GM23338 (cell line): ENCODE data around the gene IRF2BPL. TPM values are rescaled to one million over a fixed set of nuclear protein-coding genes. Genes with fewer than 3 reads are reported as not detected.

ENCODE experiments used
- CREB1 ChIP-seq: fragments of 250-450 bp; sonication (Bioruptor Pico); IDR thresholded peaks from 2 replicates; pipeline ENCODE4 v1.5.0; 2020; ENCODE audit warnings: low read depth, mild to moderate bottlenecking, moderate library complexity
- EZH2 ChIP-seq: fragments of 200-600 bp; sonication (generic); IDR thresholded peaks from one replicate; pipeline ENCODE4 v1.8.0; 2017; ENCODE audit warnings: antibody characterized with exemption, mild to moderate bottlenecking, low read depth; ENCODE audit not compliant: unreplicated experiment
- JUNB ChIP-seq: IDR thresholded peaks from one replicate; pipeline ENCODE4 v1.6.1; 2016; ENCODE audit warnings: antibody characterized with exemption; ENCODE audit not compliant: unreplicated experiment
- NANOG ChIP-seq: IDR thresholded peaks from 2 replicates; pipeline ENCODE4 v1.6.1; 2016; ENCODE audit warnings: antibody characterized with exemption, borderline replicate concordance
- POLR2AphosphoS5 ChIP-seq: IDR thresholded peaks from 2 replicates; pipeline ENCODE4 v1.6.1; 2016; ENCODE audit warnings: antibody characterized with exemption, low read depth
- STAT1 ChIP-seq: IDR thresholded peaks from one replicate; pipeline ENCODE4 v1.6.1; 2016; ENCODE audit warnings: antibody characterized with exemption; ENCODE audit not compliant: unreplicated experiment
- ZNF114 ChIP-seq: fragments of 250-450 bp; sonication (Bioruptor Pico); IDR thresholded peaks from 2 replicates; pipeline ENCODE4 v1.5.0; 2020; ENCODE audit warnings: mild to moderate bottlenecking, moderate library complexity
- ZNF331 ChIP-seq: fragments of 250-450 bp; sonication (Bioruptor Pico); IDR thresholded peaks from 2 replicates; pipeline ENCODE4 v1.5.0; 2020; ENCODE audit warnings: low read depth, mild to moderate bottlenecking, moderate library complexity
- ZNF462 ChIP-seq: fragments of 250-450 bp; sonication (Bioruptor Pico); IDR thresholded peaks from 2 replicates; pipeline ENCODE4 v1.5.0; 2020; ENCODE audit warnings: mild to moderate bottlenecking, moderate library complexity
- polyA plus RNA-seq: library from polyadenylated mRNA; unstranded; fragments of >200 nt; fragmentation: Nextera tagmentation; extraction: Ambion mirVana; gene quantifications from 2 replicates; pipeline ENCODE4 v1.2.1, GENCODE V29; 2016
- total RNA-seq: library from RNA; depleted of rRNA; stranded (reverse); fragments of >200 nt; shearing (Covaris generic); gene quantifications from 2 replicates; pipeline ENCODE4 v1.2.3, GENCODE V29; 2014
- TF ChIP-seq, protein P1 (sequence below), 2 experiments: fragments of 200-600 bp in 1 of 2; sonication (generic) in 1 of 2; conservative IDR thresholded peaks; 2 replicates each; pipeline versions ENCODE4 v1.5.1 to v1.6.1; 2016 to 2017; ENCODE audit warnings: antibody characterized with exemption in 2 of 2, low read depth in 2 of 2, mild to moderate bottlenecking in 2 of 2, moderate library complexity in 1 of 2
- TF ChIP-seq, protein P2 (sequence below): IDR thresholded peaks from 2 replicates; pipeline ENCODE4 v1.6.1; 2016; ENCODE audit warnings: antibody characterized with exemption

The IRF2BPL gene
- total and polyA plus RNA-seq, 2 experiments from 2014 or later, result 11.2 to 119 TPM

DNA sequence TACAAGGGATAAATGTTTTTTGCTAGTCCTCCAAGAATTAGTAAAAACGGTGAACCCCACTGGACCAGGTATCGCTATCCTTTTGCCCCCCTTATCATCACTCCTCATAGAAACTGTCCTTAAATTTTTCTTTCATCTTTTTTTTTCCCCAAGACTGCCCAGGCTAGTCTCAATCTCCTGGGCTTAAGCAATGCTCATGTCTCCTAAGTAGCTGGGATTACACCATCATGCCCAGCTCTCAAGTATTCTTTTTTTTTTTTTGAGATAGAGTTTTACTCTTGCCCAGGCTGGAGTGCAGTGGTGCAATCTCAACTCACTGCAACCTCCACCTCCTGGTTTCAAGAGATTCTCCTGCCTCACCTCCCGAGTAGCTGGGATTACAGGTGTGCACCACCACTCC is 9.7 kb downstream of the IRF2BPL start (continued):
- TF ChIP-seq ZNF462 (CRISPR knock-in tag) (no peak), ZNF331 (CRISPR knock-in tag) (no peak), ZNF114 (CRISPR knock-in tag) (no peak), JUNB (no peak), STAT1 (no peak), POLR2AphosphoS5 (no peak), CREB1 (no peak), EZH2 (no peak), NANOG (no peak)
- TF ChIP-seq, protein P1, sequence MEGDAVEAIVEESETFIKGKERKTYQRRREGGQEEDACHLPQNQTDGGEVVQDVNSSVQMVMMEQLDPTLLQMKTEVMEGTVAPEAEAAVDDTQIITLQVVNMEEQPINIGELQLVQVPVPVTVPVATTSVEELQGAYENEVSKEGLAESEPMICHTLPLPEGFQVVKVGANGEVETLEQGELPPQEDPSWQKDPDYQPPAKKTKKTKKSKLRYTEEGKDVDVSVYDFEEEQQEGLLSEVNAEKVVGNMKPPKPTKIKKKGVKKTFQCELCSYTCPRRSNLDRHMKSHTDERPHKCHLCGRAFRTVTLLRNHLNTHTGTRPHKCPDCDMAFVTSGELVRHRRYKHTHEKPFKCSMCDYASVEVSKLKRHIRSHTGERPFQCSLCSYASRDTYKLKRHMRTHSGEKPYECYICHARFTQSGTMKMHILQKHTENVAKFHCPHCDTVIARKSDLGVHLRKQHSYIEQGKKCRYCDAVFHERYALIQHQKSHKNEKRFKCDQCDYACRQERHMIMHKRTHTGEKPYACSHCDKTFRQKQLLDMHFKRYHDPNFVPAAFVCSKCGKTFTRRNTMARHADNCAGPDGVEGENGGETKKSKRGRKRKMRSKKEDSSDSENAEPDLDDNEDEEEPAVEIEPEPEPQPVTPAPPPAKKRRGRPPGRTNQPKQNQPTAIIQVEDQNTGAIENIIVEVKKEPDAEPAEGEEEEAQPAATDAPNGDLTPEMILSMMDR (conservative IDR thresholded peaks at IDR 0.05; ENCODE audit: low read depth in 2 of 2), result no peak
- TF ChIP-seq, protein P2, sequence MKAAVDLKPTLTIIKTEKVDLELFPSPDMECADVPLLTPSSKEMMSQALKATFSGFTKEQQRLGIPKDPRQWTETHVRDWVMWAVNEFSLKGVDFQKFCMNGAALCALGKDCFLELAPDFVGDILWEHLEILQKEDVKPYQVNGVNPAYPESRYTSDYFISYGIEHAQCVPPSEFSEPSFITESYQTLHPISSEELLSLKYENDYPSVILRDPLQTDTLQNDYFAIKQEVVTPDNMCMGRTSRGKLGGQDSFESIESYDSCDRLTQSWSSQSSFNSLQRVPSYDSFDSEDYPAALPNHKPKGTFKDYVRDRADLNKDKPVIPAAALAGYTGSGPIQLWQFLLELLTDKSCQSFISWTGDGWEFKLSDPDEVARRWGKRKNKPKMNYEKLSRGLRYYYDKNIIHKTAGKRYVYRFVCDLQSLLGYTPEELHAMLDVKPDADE, result no peak
